Astrocyte (in vitro differentiated cells and primary cell): ENCODE results near the gene LMNB1. TPM values are rescaled to one million over a fixed set of nuclear protein-coding genes. Genes with fewer than 3 reads are reported as not detected.

Source experiments
- DNase-seq: peaks from one replicate; pipeline ENCODE4 v3.0.0-alpha.2; 2010; ENCODE audit warnings: low read depth
- FAIRE-seq: peaks from 2 replicates; lab custom pipeline; 2011; peaks lifted over from hg19 to GRCh38; lab: Jason Lieb, UNC
- H2AFZ ChIP-seq: 2 replicates; pipeline ENCODE4 v1.6.0; 2012; ENCODE audit warnings: low read depth, low read length, inconsistent platforms
- H3K27ac ChIP-seq: 2 replicates; pipeline ENCODE4 v1.5.1; 2011; ENCODE audit warnings: low read depth, low read length, inconsistent platforms
- H3K27me3 ChIP-seq: 2 replicates; pipeline ENCODE4 v1.6.0; 2011; ENCODE audit warnings: low read length, inconsistent platforms; ENCODE audit not compliant: insufficient read depth
- H3K36me3 ChIP-seq: 2 replicates; pipeline ENCODE4 v1.5.1; 2011; ENCODE audit warnings: low read length, inconsistent platforms; ENCODE audit not compliant: insufficient read depth
- H3K4me1 ChIP-seq: 2 replicates; pipeline ENCODE4 v1.5.1; 2011; ENCODE audit warnings: low read length, inconsistent platforms; ENCODE audit not compliant: insufficient read depth
- H3K4me2 ChIP-seq: 2 replicates; pipeline ENCODE4 v1.6.0; 2012; ENCODE audit warnings: low read length, inconsistent platforms
- H3K4me3 ChIP-seq: 2 replicates; pipeline ENCODE4 v1.5.1; 2011; ENCODE audit warnings: low read depth, mild to moderate bottlenecking, low read length, inconsistent platforms; ENCODE audit not compliant: insufficient read depth
- H3K79me2 ChIP-seq: 2 replicates; pipeline ENCODE4 v1.6.0; 2012; ENCODE audit warnings: mild to moderate bottlenecking, low read length, inconsistent platforms; ENCODE audit not compliant: insufficient read depth
- H3K9ac ChIP-seq: 2 replicates; pipeline ENCODE4 v1.6.0; 2012; ENCODE audit warnings: mild to moderate bottlenecking, low read length, inconsistent platforms
- H3K9me3 ChIP-seq: 2 replicates; pipeline ENCODE4 v1.5.1; 2012; ENCODE audit warnings: low read depth, mild to moderate bottlenecking, low read length, inconsistent platforms; ENCODE audit not compliant: insufficient read depth
- H4K20me1 ChIP-seq: 2 replicates; pipeline ENCODE4 v1.6.0; 2012; ENCODE audit warnings: low read length, inconsistent platforms; ENCODE audit not compliant: insufficient read depth
- H3K27ac Mint-ChIP-seq: one replicate; pipeline ENCODE4 v1.8.0; 2021; ENCODE audit warnings: mild to moderate bottlenecking, mixed read lengths; ENCODE audit not compliant: unreplicated experiment
- H3K27me3 Mint-ChIP-seq: one replicate; pipeline ENCODE4 v1.8.0; 2021; ENCODE audit warnings: low read depth, mixed read lengths; ENCODE audit not compliant: unreplicated experiment
- H3K36me3 Mint-ChIP-seq: one replicate; pipeline ENCODE4 v1.8.0; 2021; ENCODE audit warnings: low read depth, mixed read lengths; ENCODE audit not compliant: unreplicated experiment
- H3K4me1 Mint-ChIP-seq: one replicate; pipeline ENCODE4 v1.8.0; 2021; ENCODE audit warnings: low read depth, mixed read lengths; ENCODE audit not compliant: unreplicated experiment
- H3K4me3 Mint-ChIP-seq: one replicate; pipeline ENCODE4 v1.8.0; 2021; ENCODE audit warnings: mild to moderate bottlenecking, moderate library complexity, mixed read lengths; ENCODE audit not compliant: unreplicated experiment
- H3K9me3 Mint-ChIP-seq: one replicate; pipeline ENCODE4 v1.8.0; 2021; ENCODE audit warnings: mild to moderate bottlenecking, mixed read lengths; ENCODE audit not compliant: unreplicated experiment
- EZH2 ChIP-seq: IDR thresholded peaks from 2 replicates; pipeline ENCODE4 v1.6.1; 2012; ENCODE audit warnings: mild to moderate bottlenecking, low read length, inconsistent platforms; ENCODE audit not compliant: insufficient read depth
- total RNA-seq: library from RNA; stranded (reverse); gene quantifications from 2 replicates; pipeline ENCODE4 v1.2.1, GENCODE V29; 2021
- TF ChIP-seq, protein P1 (sequence below): IDR thresholded peaks from 2 replicates; pipeline ENCODE4 v1.5.1; 2011; ENCODE audit warnings: low read depth, mild to moderate bottlenecking, inconsistent platforms, low read length, moderate library complexity; ENCODE audit not compliant: insufficient read depth

The LMNB1 gene
- total RNA-seq, 1 donor from 2014 or later = 12.7 TPM

- DNase-seq = no peak
- H3K4me2 ChIP-seq = no peak overlapping the region
- peaks cover 19% of the 10 kb centered on the region for H3K4me1 ChIP-seq
- H3K9me3 Mint-ChIP-seq = no peaks in the 10 kb centered on the region
- peaks cover 11% of the 10 kb centered on the region for H3K36me3 ChIP-seq
- no peaks in the 10 kb centered on the region for H3K36me3 Mint-ChIP-seq
- no peak overlapping the region for H3K4me3 ChIP-seq
- no peaks in the 10 kb centered on the region for H3K9me3 ChIP-seq
- H3K79me2 ChIP-seq = peaks cover 10% of the 10 kb centered on the region
- H4K20me1 ChIP-seq = peaks cover 3% of the 10 kb centered on the region
- no peak overlapping the region for H3K27ac ChIP-seq
- H3K27me3 ChIP-seq = no peaks in the 10 kb centered on the region
- H3K27me3 Mint-ChIP-seq = no peaks in the 10 kb centered on the region
- no peak overlapping the region for H3K27ac Mint-ChIP-seq
- peaks cover 18% of the 10 kb centered on the region for H3K4me1 Mint-ChIP-seq
- H3K4me3 Mint-ChIP-seq = no peak overlapping the region
- no peak for FAIRE-seq
- TF ChIP-seq, protein P1, sequence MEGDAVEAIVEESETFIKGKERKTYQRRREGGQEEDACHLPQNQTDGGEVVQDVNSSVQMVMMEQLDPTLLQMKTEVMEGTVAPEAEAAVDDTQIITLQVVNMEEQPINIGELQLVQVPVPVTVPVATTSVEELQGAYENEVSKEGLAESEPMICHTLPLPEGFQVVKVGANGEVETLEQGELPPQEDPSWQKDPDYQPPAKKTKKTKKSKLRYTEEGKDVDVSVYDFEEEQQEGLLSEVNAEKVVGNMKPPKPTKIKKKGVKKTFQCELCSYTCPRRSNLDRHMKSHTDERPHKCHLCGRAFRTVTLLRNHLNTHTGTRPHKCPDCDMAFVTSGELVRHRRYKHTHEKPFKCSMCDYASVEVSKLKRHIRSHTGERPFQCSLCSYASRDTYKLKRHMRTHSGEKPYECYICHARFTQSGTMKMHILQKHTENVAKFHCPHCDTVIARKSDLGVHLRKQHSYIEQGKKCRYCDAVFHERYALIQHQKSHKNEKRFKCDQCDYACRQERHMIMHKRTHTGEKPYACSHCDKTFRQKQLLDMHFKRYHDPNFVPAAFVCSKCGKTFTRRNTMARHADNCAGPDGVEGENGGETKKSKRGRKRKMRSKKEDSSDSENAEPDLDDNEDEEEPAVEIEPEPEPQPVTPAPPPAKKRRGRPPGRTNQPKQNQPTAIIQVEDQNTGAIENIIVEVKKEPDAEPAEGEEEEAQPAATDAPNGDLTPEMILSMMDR = no peak
- no peak for TF ChIP-seq EZH2
- no peak overlapping the region for H2AFZ ChIP-seq
- no peak overlapping the region for H3K9ac ChIP-seq
Measured at GRCh38 chr5:126809916-126810315, 33.0 kb downstream of the LMNB1 start.

DNA sequence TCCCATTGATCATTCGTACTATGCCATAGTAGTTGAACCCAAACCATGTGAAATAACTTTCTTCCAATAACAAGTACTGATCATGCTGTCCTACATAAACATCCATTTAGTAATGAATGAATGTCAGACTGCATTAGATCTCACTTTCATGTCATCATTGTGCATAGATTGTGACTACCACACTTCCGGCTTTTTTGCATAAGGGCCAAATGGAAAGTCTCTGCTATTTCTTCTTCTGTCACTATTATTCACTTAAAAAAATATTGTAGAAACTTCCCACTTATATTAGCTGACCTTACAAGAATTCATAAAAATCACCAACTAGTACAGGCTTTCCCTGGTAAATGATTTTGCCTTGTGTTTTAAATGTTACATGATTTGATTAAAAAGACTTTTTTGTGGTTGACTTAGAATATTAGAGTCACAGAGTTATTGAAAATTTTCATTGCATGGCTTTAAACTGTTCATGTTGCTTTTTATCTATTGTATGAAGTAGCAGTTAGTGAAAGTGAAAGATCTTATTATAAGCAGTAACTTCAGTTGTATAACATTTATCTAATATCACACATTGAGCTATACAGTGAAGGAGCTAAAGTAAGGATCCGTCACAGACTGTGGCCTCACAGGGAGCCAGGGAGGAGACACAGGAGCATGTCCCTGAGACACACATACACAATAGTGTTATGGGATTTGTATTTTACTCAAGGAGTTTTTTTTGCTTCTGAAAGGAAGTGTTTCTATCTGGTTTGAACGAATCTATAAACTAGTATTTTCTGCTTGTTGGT, 33.9 kb downstream of the LMNB1 start:
- H3K4me1 ChIP-seq = peaks cover 18% of the 10 kb centered on the region
- peaks cover 11% of the 10 kb centered on the region for H3K36me3 ChIP-seq
- H3K27ac Mint-ChIP-seq = peak overlapping the region; percentile 63
- no peaks in the 10 kb centered on the region for H3K9me3 Mint-ChIP-seq
- no peaks in the 10 kb centered on the region for H3K27me3 Mint-ChIP-seq
- no peak overlapping the region for H3K4me3 Mint-ChIP-seq
- H3K4me3 ChIP-seq = no peak overlapping the region
- no peak overlapping the region for H2AFZ ChIP-seq
- no peak for TF ChIP-seq EZH2
- TF ChIP-seq, protein P1 = no peak
- no peaks in the 10 kb centered on the region for H3K27me3 ChIP-seq
- no peak for DNase-seq
- no peak overlapping the region for H3K9ac ChIP-seq
- no peaks in the 10 kb centered on the region for H3K9me3 ChIP-seq
- H3K79me2 ChIP-seq = peaks cover 16% of the 10 kb centered on the region
- FAIRE-seq = no peak
- H3K36me3 Mint-ChIP-seq = no peaks in the 10 kb centered on the region
- H3K27ac ChIP-seq = peak overlapping the region; percentile 20
- peaks cover 3% of the 10 kb centered on the region for H4K20me1 ChIP-seq
- H3K4me1 Mint-ChIP-seq = peaks cover 19% of the 10 kb centered on the region
- H3K4me2 ChIP-seq = peak overlapping the region; percentile 73
